ENCODE results near the gene ANXA8L1.
"Not testable (repeated sequence)": the region's sequence is repeated elsewhere in the genome, so short reads cannot be mapped to it uniquely, and the experiment has no call there.

DNA sequence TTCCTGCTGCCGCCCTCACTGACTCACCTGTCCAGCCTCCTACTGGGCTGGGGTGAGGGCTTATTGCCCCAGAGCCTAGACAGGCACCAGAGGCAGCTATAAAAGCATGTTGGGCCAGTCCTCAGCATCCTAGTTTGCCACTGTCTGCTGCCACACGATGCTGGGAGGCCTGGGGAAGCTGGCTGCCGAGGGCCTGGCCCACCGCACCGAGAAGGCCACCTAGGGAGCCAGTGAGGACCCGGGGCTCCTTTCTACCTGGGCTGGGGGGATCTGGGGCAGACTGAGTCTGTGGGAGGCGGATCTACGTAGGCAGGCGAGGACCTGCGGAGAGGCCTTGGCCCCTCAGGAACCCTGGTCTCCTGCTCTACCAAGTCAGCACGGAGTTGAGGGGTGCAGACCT lies 6.6 kb upstream of the ANXA8L1 start:
- not testable (repeated sequence) for TF ChIP-seq TP53 (CRISPR knock-in tag; conservative IDR thresholded peaks at IDR 0.05); POLR2A (IDR thresholded peaks at IDR 0.05; ENCODE audit: insufficient read depth in 1 of 2, low read depth in 2 of 2, low read length in 2 of 2)

All from HepG2 (cell line).